ENCODE data around the gene SLC6A18.
"Not testable (repeated sequence)": the region's sequence is repeated elsewhere in the genome, so short reads cannot be mapped to it uniquely, and the experiment has no call there.

Gene SLC6A18

GRCh38 chr5:1216918-1217295, 8.3 kb upstream of the SLC6A18 start:
- DNase-seq: no peak

GRCh38 chr5:1217596-1218206, 7.5 kb upstream of the SLC6A18 start:
- no peak for DNase-seq

- no peak for DNase-seq
Measured at GRCh38 chr5:1218351-1219080, 6.7 kb upstream of the SLC6A18 start.

DNA sequence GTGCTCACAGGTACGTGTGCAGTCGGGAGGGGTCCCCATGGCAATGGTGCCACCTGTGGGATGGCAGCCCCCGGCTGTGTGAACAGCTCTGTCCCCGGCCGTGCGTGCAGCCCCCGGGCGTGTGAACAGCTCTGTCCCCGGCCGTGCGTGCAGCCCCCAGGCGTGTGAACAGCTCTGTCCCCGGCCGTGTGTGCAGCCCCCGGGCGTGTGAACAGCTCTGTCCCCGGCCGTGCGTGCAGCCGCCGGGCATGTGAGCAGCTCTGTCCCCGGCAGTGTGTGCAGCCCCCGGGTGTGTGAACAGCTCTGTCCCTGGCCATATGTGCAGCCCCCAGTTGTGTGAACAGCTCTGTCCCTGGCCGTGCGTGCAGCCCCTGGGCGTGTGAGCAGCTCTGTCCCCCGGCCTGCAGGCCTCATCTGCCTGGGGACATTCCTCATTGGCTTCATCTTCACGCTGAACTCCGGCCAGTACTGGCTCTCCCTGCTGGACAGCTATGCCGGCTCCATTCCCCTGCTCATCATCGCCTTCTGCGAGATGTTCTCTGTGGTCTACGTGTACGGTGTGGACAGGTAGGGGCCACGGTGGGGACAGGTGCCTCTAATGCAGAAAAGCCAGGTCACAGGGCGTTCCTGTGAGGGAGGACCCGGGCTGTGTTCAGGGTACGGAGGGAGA, 5.9 kb upstream of the SLC6A18 start:
- DNase-seq: no peak

- no peak for DNase-seq
Measured at GRCh38 chr5:1219768-1220100, 5.4 kb upstream of the SLC6A18 start.

GRCh38 chr5:1220351-1220750, 4.8 kb upstream of the SLC6A18 start:
- no peak for DNase-seq

DNA sequence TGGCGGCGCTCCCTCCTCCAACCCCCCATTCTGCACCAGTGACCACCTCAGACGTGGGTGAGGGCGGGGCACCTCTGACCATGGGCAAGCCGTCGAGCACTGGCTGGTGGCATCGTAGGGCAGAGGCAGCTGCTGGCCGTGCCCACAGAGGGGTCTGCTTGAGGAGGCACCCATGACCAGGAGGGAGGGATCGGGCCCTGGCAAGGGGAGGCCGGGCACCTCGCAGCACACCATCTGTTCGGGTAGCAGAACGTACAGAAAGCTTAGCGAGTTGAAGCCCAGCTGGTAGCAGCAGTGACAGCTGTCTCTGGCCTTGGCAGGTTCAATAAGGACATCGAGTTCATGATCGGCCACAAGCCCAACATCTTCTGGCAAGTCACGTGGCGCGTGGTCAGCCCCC, 4.3 kb upstream of the SLC6A18 start:
- no peak for DNase-seq

DNA sequence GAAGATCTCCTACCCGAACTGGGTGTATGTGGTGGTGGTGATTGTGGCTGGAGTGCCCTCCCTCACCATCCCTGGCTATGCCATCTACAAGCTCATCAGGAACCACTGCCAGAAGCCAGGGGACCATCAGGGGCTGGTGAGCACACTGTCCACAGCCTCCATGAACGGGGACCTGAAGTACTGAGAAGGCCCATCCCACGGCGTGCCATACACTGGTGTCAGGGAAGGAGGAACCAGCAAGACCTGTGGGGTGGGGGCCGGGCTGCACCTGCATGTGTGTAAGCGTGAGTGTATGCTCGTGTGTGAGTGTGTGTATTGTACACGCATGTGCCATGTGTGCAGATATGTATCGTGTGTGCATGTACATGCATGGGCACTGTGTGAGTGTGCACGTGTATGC, 3.5 kb upstream of the SLC6A18 start:
- no peak for DNase-seq

GRCh38 chr5:1222147-1222546, 3.0 kb upstream of the SLC6A18 start:
- no peak for DNase-seq

DNA sequence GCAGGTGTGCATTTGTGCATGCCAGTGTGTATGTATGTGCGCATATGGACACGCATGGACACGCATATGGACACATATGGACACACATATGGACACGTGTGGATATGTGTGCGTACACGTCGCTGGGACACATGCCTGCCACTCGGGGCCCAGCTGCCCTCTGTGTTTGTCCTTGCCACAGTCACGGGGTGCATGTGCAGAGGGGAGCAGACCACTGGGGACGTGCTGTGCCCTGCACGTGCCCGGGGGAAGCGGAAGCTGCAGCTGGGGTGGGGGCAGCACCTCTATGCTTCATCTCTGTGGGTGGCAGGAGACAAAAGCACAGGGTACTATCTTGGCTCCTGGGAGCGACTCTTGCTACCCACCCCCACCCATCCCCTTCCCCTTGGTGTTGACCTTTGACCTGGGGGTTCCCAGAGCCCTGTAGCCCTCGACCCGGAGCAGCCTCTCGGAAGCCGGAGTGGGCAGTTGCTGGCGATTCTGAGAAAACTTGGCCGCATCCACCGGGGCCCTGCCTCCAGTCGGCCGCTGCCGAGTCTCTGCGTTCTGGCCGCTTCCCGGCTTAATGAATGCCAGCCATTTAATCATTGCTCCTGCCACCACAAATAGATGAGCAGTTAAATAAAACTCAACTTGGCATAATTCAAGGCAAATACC, 2.4 kb upstream of the SLC6A18 start:
- no peak for DNase-seq

DNA sequence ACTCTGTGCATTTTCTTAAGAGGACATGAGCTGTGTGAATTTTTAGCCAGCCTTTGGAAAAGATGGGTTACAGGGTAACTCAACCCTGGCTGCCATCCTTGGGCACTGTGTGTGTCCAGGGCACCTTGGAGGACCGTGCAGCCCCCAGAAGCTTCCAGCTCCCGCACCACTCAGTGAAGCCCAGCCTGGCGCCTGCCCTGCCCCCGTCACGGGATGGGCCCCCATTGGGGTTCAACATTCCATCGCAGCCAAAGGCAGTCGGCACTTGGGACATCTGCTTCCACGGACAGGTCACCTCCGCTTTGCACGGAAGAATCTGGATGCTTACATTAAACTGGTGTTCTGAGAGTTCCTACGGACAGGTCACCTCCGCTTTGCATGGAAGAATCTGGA, 1.9 kb upstream of the SLC6A18 start:
- no peak for DNase-seq

- no peak for DNase-seq
Measured at GRCh38 chr5:1224631-1225030, 550 bp upstream of the SLC6A18 start.

DNA sequence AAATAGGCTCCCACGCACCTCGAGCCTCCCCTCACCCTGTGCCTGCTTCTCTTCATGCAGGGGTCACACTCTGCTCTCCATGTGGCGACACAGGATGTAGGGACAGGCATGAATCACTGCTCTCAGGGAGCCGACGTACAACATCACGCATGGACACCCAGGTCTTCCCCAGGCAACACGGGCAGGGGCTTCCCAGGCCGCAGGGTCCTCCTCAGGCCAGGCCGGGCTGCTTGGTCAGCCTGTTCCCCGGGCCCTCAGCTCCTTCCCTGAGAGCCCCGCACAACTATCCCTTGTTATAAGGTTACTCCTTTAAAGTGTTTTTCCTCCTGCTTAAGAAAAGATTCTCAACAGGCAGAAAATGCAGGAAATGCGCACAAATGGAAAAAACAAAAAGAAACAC, 1.1 kb downstream of the SLC6A18 start:
- DNase-seq: no peak

DNA sequence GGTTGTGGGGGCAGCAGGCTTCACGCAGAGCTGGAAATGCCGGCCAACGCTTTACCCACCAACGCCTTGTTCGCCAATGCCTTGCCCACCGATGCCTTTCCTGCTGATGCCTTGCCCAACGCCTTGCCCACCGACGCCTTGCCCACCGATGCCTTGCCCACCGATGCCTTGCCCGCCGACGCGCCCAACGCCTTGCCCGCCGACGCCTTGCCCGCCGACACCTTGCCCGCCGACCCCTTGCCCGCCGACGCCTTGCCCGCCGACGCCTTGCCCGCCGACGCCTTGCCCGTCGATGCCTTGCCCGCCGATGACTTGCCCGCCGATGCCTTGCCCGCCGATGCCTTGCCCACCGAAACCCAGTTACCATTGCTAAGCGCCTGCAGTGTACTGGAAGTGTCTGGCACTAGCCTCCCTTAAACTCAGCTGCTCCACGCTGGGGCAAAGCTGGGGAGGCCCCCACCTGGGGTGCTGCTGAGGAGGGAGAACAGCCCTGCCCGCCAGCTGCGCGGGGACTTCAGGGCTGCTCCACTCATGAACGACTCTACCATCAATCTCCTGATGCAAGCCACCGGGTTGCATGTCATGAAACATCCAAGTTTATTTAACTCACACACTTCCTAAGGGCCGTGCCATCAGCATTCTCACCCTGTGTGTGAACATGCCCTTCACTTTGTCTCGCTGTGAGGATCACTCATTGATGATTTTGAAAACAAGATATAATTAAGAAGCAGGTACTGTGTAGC, 1.8 kb downstream of the SLC6A18 start:
- no peak for DNase-seq

DNA sequence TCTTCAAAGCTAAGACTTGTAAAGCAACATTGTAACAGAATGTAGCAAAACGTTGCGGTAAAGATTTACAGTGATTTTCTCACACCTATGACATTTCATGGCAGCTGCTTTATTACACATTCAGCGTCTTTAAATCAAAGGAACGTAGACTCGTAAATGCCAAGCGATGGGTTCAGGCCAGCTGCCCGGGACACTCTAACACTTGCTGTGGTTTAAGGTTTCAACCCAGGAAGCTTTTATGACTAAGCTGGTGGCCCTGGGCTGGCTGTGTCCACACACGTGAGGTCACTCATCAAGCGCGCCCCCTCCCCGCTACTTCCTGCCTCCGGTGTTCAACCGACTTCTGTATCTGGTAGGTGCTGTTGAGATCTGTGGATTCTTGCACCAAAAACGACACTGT, 2.5 kb downstream of the SLC6A18 start:
- no peak for DNase-seq

DNA sequence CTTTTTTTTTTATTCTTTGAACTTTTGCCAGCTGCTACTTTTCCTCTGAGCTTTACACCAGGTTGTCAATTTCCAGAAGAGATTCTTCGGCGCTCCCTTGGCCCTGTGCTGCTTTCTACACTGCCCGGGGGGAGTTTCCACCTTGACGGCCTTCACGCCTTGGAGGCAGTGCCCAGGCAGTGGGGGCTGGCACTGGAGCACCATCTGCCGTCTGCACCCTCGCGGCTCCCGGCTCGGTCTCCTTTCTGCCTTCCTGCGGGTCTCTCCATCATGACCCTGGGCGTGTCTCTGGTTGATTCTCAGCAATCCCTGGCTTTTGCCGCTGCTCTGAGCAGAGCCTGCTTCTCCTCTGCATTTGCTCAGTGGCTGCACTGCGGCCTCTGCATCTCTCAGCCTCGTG, 2.9 kb downstream of the SLC6A18 start:
- DNase-seq: no peak

DNA sequence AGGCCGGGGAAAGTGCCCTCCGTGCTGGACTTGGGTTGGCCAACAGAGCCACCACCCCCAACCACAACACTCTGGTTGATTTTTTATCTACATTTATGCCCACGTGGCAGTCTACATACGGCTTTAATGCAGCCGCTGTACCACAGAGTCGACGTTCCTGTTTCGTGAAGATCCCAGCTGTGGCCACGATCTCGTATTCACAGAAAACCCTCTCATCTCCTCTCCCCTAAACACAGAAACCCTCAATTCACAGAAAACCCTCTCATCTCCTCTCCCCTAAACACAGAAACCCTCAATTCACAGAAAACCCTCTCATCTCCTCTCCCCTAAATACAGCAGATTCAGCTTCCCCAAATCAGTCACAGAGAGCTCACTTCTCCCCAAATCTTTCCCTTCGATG, 3.8 kb downstream of the SLC6A18 start:
- not testable (repeated sequence) for DNase-seq

GRCh38 chr5:1229822-1230221, 4.6 kb downstream of the SLC6A18 start:
- DNase-seq: no peak

GRCh38 chr5:1230551-1230950, 5.4 kb downstream of the SLC6A18 start:
- DNase-seq: no peak

GRCh38 chr5:1231354-1231905, 6.2 kb downstream of the SLC6A18 start:
- no peak for DNase-seq

GRCh38 chr5:1232780-1233179, 7.6 kb downstream of the SLC6A18 start:
- no peak for DNase-seq

GRCh38 chr5:1235379-1235778, 10.2 kb downstream of the SLC6A18 start:
- no peak for DNase-seq

- no peak for DNase-seq
Measured at GRCh38 chr5:1235838-1236237, 10.7 kb downstream of the SLC6A18 start.
